ENCODE measurements around the gene CALY. TPM values are rescaled to one million over a fixed set of nuclear protein-coding genes. Genes with fewer than 3 reads are reported as not detected.

CALY gene
- total RNA-seq, 1 donor from 2014 or later = 19.8 TPM

- no peak for DNase-seq
- no peak overlapping the region for H3K4me3 Mint-ChIP-seq (ENCODE audit: unreplicated experiment)
- no peaks in the 10 kb centered on the region for H3K27me3 Mint-ChIP-seq (ENCODE audit: unreplicated experiment)
- H3K36me3 Mint-ChIP-seq (ENCODE audit: unreplicated experiment) = peaks cover 8% of the 10 kb centered on the region
- H3K27ac Mint-ChIP-seq (ENCODE audit: unreplicated experiment) = no peak overlapping the region
- no peak for TF ChIP-seq CTCF (IDR thresholded peaks at IDR 0.05; ENCODE audit: partially characterized antibody, unreplicated experiment)
- peaks cover 3% of the 10 kb centered on the region for H3K9me3 Mint-ChIP-seq (ENCODE audit: unreplicated experiment)
- H3K4me1 Mint-ChIP-seq (ENCODE audit: low read depth, unreplicated experiment) = peaks cover 1% of the 10 kb centered on the region
Observed at GRCh38 chr10:133294189-133294588, 42.5 kb downstream of the CALY start.

GRCh38 chr10:133293810-133294119 is 42.9 kb downstream of the CALY start:
- Mint-ChIP-seq H3K4me3 (ENCODE audit: unreplicated experiment) (no peak overlapping the region), H3K27ac (ENCODE audit: unreplicated experiment) (no peak overlapping the region), H3K9me3 (ENCODE audit: unreplicated experiment) (peaks cover 3% of the 10 kb centered on the region), H3K36me3 (ENCODE audit: unreplicated experiment) (peaks cover 9% of the 10 kb centered on the region), H3K27me3 (ENCODE audit: unreplicated experiment) (no peaks in the 10 kb centered on the region), H3K4me1 (ENCODE audit: low read depth, unreplicated experiment) (peaks cover 1% of the 10 kb centered on the region)
- no peak for TF ChIP-seq CTCF (IDR thresholded peaks at IDR 0.05; ENCODE audit: partially characterized antibody, unreplicated experiment)
- no peak for DNase-seq

- DNase-seq = no peak
- H3K4me3 Mint-ChIP-seq (ENCODE audit: unreplicated experiment) = no peak overlapping the region
- peaks cover 8% of the 10 kb centered on the region for H3K36me3 Mint-ChIP-seq (ENCODE audit: unreplicated experiment)
Observed at GRCh38 chr10:133292919-133293809, 43.5 kb downstream of the CALY start.

GRCh38 chr10:133289761-133290160 is 46.9 kb downstream of the CALY start:
- Mint-ChIP-seq H3K27me3 (ENCODE audit: unreplicated experiment) (no peaks in the 10 kb centered on the region), H3K36me3 (ENCODE audit: unreplicated experiment) (peaks cover 8% of the 10 kb centered on the region), H3K27ac (ENCODE audit: unreplicated experiment) (no peak overlapping the region), H3K4me3 (ENCODE audit: unreplicated experiment) (no peak overlapping the region), H3K4me1 (ENCODE audit: low read depth, unreplicated experiment) (peaks cover 1% of the 10 kb centered on the region), H3K9me3 (ENCODE audit: unreplicated experiment) (peaks cover 4% of the 10 kb centered on the region)
- TF ChIP-seq CTCF (IDR thresholded peaks at IDR 0.05; ENCODE audit: partially characterized antibody, unreplicated experiment) = no peak
- no peak for DNase-seq

More at GRCh38 chr10:133292919-133293809, 43.5 kb downstream of the CALY start:
- no peak for TF ChIP-seq CTCF (IDR thresholded peaks at IDR 0.05; ENCODE audit: partially characterized antibody, unreplicated experiment)
- no peaks in the 10 kb centered on the region for H3K27me3 Mint-ChIP-seq (ENCODE audit: unreplicated experiment)
- H3K4me1 Mint-ChIP-seq (ENCODE audit: low read depth, unreplicated experiment) = peaks cover 1% of the 10 kb centered on the region
- H3K27ac Mint-ChIP-seq (ENCODE audit: unreplicated experiment) = no peak overlapping the region
- H3K9me3 Mint-ChIP-seq (ENCODE audit: unreplicated experiment) = peaks cover 3% of the 10 kb centered on the region

GRCh38 chr10:133287832-133288500 is 48.7 kb downstream of the CALY start:
- Mint-ChIP-seq H3K27ac (ENCODE audit: unreplicated experiment) (no peak overlapping the region), H3K4me1 (ENCODE audit: low read depth, unreplicated experiment) (peaks cover 1% of the 10 kb centered on the region), H3K4me3 (ENCODE audit: unreplicated experiment) (no peak overlapping the region), H3K9me3 (ENCODE audit: unreplicated experiment) (peaks cover 4% of the 10 kb centered on the region), H3K27me3 (ENCODE audit: unreplicated experiment) (peaks cover 1% of the 10 kb centered on the region), H3K36me3 (ENCODE audit: unreplicated experiment) (peaks cover 8% of the 10 kb centered on the region)
- DNase-seq = no peak
- no peak for TF ChIP-seq CTCF (IDR thresholded peaks at IDR 0.05; ENCODE audit: partially characterized antibody, unreplicated experiment)
